ENCODE measurements around the gene WSCD2.
A peak's percentile ranks its signal among the peaks of the same experiment; 100 is the strongest.
"Not testable (repeated sequence)": the region's sequence is repeated elsewhere in the genome, so short reads cannot be mapped to it uniquely, and the experiment has no call there.

Gene WSCD2

GRCh38 chr12:108198043-108198442, 69.0 kb downstream of the WSCD2 start:
- DNase-seq (ENCODE audit: low read depth): no peak

GRCh38 chr12:108199106-108199505, 70.0 kb downstream of the WSCD2 start:
- no peak for DNase-seq (ENCODE audit: low read depth)

- DNase-seq (ENCODE audit: low read depth): no peak
Measured at GRCh38 chr12:108201808-108202207, 72.7 kb downstream of the WSCD2 start.

- DNase-seq (ENCODE audit: low read depth): no peak
Measured at GRCh38 chr12:108204117-108204987, 75.3 kb downstream of the WSCD2 start.

GRCh38 chr12:108205864-108206263, 76.8 kb downstream of the WSCD2 start:
- no peak for DNase-seq (ENCODE audit: low read depth)

GRCh38 chr12:108207791-108208730, 79.0 kb downstream of the WSCD2 start:
- no peak for DNase-seq (ENCODE audit: low read depth)

- no peak for DNase-seq (ENCODE audit: low read depth)
Measured at GRCh38 chr12:108210001-108210400, 80.9 kb downstream of the WSCD2 start.

- DNase-seq (ENCODE audit: low read depth): no peak
Measured at GRCh38 chr12:108211157-108211556, 82.1 kb downstream of the WSCD2 start.

GRCh38 chr12:108213871-108214445, 84.9 kb downstream of the WSCD2 start:
- DNase-seq (ENCODE audit: low read depth): no peak

- DNase-seq (ENCODE audit: low read depth): peak; percentile 0
Measured at GRCh38 chr12:108214486-108214885, 85.4 kb downstream of the WSCD2 start.

GRCh38 chr12:108215458-108215857, 86.4 kb downstream of the WSCD2 start:
- DNase-seq (ENCODE audit: low read depth): no peak

GRCh38 chr12:108218921-108219320, 89.8 kb downstream of the WSCD2 start:
- DNase-seq (ENCODE audit: low read depth): no peak

- DNase-seq (ENCODE audit: low read depth): not testable (repeated sequence)
Measured at GRCh38 chr12:108225101-108225500, 96.0 kb downstream of the WSCD2 start.

GRCh38 chr12:108226866-108227265, 97.8 kb downstream of the WSCD2 start:
- no peak for DNase-seq (ENCODE audit: low read depth)

- DNase-seq (ENCODE audit: low read depth): no peak
Measured at GRCh38 chr12:108228746-108229145, 99.7 kb downstream of the WSCD2 start.

- DNase-seq (ENCODE audit: low read depth): no peak
Measured at GRCh38 chr12:108231109-108231905, 102.2 kb downstream of the WSCD2 start.

- no peak for DNase-seq (ENCODE audit: low read depth)
Measured at GRCh38 chr12:108231909-108232434, 102.9 kb downstream of the WSCD2 start.

- no peak for DNase-seq (ENCODE audit: low read depth)
Measured at GRCh38 chr12:108232565-108232964, 103.5 kb downstream of the WSCD2 start.

GRCh38 chr12:108234158-108234557, 105.1 kb downstream of the WSCD2 start:
- DNase-seq (ENCODE audit: low read depth): no peak

GRCh38 chr12:108235197-108235984, 106.3 kb downstream of the WSCD2 start:
- no peak for DNase-seq (ENCODE audit: low read depth)

GRCh38 chr12:108235985-108236263, 106.8 kb downstream of the WSCD2 start:
- DNase-seq (ENCODE audit: low read depth): no peak
